BE2C (cell line): ENCODE measurements around the gene MEGF8.

Source experiments
- DNase-seq: peaks from one replicate; pipeline ENCODE4 v3.0.0-alpha.2; 2020
- H3K27me3 ChIP-seq: fragments of 250-450 bp; sonication (Bioruptor Pico); 2 replicates; pipeline ENCODE4 v1.5.1; 2020; ENCODE audit warnings: mild to moderate bottlenecking
- H3K36me3 ChIP-seq: fragments of 250-450 bp; sonication (Bioruptor Pico); 2 replicates; pipeline ENCODE4 v1.5.1; 2020; ENCODE audit warnings: mild to moderate bottlenecking
- H3K4me1 ChIP-seq: fragments of 250-450 bp; sonication (Bioruptor Pico); 2 replicates; pipeline ENCODE4 v1.5.1; 2020
- H3K4me3 ChIP-seq: 2 replicates; pipeline ENCODE4 v1.5.1; 2011; ENCODE audit warnings: low read depth, low read length
- H3K9me3 ChIP-seq: fragments of 250-450 bp; sonication (Bioruptor Pico); 2 replicates; pipeline ENCODE4 v1.5.1; 2020
- TF ChIP-seq, protein P1 (sequence below): IDR thresholded peaks from 2 replicates; pipeline ENCODE4 v1.5.1; 2012; ENCODE audit warnings: mild to moderate bottlenecking, low read depth, low read length

The MEGF8 gene

DNA sequence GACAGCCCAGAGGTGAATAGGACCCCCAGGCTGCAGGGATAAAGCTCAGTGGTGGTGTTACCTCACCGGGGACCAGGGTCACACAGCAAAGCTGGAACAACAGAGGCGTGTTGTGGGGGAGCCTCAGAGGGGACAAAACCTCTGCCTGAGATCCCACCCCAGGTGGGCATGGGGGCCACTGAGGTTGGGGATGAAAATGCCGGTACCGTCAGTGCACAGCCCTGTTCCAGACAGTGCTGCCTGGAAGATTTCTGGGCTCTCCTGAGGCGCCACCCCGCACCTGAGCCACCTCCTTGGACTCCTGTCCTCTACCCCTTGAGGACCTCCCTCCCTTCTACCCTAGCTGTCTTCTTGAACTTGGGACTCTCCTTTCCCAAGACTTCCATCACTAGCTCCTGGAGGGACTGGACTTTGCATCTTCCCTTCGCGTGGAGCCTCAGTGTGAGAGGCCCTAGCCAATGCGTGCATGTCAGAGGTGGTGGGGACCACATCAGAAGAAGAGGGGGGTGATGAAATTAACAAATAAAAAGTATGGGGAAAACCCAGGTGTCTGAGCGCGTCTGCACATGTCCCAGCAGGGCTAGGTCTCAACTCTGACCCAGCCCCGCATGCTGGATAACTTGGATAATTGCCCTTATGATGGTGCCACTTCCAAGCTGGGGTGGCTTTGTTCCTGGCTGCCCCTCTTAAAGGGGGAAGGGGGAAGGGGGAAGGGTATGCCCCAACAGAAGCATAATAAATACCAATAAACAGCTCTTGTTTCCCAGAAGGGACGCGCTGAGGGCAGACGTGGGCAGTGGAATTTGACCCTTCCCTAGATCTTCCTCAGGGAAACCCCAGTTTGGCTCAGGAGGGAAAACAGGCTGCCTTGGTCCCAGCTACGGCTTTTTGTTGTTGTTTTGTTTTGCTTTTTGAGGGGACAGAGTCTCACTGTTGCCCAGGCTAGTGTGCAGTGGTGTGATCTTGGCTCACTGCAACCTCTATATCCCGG is 53.1 kb downstream of the MEGF8 start:
- TF ChIP-seq, protein P1, sequence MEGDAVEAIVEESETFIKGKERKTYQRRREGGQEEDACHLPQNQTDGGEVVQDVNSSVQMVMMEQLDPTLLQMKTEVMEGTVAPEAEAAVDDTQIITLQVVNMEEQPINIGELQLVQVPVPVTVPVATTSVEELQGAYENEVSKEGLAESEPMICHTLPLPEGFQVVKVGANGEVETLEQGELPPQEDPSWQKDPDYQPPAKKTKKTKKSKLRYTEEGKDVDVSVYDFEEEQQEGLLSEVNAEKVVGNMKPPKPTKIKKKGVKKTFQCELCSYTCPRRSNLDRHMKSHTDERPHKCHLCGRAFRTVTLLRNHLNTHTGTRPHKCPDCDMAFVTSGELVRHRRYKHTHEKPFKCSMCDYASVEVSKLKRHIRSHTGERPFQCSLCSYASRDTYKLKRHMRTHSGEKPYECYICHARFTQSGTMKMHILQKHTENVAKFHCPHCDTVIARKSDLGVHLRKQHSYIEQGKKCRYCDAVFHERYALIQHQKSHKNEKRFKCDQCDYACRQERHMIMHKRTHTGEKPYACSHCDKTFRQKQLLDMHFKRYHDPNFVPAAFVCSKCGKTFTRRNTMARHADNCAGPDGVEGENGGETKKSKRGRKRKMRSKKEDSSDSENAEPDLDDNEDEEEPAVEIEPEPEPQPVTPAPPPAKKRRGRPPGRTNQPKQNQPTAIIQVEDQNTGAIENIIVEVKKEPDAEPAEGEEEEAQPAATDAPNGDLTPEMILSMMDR, result no peak
- H3K4me1 ChIP-seq, result no peaks in the 10 kb centered on the region
- H3K4me3 ChIP-seq, result no peak overlapping the region
- H3K36me3 ChIP-seq, result peaks cover 3% of the 10 kb centered on the region
- H3K27me3 ChIP-seq, result peaks cover 13% of the 10 kb centered on the region
- DNase-seq, result no peak
- no peaks in the 10 kb centered on the region; the same call in 1 of the 2 replicates for H3K9me3 ChIP-seq

DNA sequence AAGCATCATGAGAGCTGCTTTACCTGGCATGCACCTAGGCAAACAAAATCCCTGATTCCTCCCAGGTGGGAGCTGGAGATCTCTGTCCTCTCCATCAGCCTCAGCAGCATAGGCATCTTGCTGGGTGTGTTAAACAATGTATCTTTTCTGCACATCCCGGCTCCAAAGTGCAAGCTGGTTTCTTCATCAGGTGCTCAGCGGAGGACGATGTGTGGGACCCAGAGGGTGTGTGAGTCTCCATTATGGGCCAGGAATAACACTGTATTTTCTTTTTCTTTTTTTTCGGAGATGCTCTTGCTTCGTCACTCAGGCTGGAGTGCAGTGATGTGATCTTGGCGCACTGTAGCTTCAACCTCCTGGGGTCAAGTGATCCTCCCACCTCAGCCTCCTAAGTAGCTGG is 54.7 kb downstream of the MEGF8 start:
- TF ChIP-seq, protein P1, result no peak
- no peaks in the 10 kb centered on the region for H3K4me1 ChIP-seq
- H3K4me3 ChIP-seq, result no peak overlapping the region
- peaks cover 13% of the 10 kb centered on the region for H3K27me3 ChIP-seq
- H3K9me3 ChIP-seq, result no peaks in the 10 kb centered on the region; the same call in 1 of the 2 replicates
- DNase-seq, result no peak
- no peaks in the 10 kb centered on the region; the same call in 1 of the 2 replicates for H3K36me3 ChIP-seq

DNA sequence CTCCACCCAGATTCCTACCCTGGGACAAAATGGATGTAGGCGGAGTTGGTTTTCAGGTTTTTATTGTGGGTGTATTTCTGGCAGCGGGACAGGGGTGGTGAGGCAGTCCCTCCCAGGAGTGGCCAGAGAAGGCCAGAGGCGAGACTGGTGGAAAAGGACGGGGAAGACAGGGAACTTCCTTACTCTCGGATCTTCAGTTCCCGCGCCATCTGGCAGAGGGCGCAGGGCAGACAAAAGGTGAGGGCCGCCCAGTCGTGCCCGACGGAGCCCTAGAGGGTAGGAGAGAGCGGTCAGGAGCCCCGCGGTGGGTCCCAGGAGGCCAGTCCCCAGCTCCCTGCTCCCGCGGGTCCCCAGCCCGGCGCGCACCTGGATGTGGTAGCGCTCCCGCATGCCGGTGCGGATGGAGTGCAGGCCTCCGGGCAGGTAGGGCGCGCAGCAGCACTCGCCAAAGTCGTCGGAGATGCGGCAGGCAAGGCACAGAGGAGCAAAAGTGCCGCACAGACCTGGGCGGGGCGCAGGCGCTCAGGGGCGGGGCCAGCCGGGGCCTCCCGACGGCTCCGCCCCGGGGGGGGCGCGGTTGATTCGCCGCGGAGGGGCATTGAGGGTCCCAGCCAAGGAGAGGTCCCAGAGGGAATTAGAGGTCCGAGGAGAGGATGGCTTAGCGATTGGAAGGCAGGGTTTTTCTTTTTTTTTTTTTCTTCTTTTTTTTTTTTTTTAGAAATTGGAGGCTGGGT is 61.7 kb downstream of the MEGF8 start:
- Histone ChIP-seq H3K36me3 (no peaks in the 10 kb centered on the region), H3K9me3 (no peaks in the 10 kb centered on the region), H3K4me3 (peak overlapping the region; percentile 60), H3K4me1 (no peaks in the 10 kb centered on the region), H3K27me3 (peaks cover 10% of the 10 kb centered on the region)
- DNase-seq, result peak; percentile 80
- TF ChIP-seq, protein P1, result peak; percentile 64

DNA sequence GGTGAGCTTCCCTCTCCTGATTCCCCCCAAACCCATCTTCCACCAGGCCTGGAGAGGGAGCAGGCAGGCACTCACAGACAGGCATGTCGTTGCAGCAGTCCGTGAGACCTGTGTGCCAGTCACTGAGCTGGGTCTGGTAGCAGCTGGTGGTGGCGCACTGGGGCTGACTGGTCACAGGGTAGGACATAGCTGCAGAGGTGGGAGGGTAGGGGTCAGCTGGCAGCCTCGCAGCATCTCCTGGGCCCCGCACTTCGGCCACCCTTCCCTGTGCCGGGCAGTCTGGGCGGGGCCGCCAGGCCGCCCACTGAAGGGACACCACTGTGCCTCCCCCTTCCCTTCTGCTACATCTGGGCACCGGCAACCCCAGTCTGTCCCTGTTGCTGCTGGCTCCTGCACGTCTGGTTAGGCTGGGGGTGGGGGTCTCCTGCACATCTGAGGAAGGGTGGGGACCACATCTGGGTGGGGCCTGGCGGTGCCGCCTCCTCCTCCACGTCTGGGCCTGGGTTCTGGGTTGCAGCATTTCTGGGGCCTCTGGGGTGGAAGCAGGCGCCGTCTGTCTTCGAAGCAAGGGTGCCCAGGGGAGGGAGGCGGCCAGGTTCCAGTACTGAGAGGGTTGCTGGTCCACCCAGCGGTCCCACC is 63.5 kb downstream of the MEGF8 start:
- no peak for DNase-seq
- no peak overlapping the region for H3K4me3 ChIP-seq

DNA sequence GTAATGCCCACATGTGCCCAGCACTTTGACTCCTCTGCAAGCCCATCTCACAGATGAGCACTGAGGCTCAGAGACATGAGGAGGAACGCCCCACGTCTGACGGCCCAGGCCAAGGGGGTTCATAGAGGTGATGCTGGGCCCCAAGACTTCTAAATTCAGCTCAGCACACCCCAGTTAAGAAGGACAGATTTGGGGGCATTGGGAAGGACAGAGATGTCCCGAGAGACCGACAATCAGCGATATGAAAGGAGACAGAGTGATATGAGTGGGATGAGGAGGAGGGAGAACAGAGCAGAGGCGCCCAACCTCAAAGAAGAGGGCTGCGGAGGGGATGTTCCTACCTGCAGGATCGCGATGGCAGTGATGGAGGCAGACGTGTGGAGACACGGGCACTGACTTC is 64.5 kb downstream of the MEGF8 start, which contains the start of gene CNFN:
Gene CNFN (minus strand): TSS at position 399 of the 400 bp plus-strand sequence. CDS start 1,260 bp downstream, outside the sequence.
- Histone ChIP-seq H3K4me1 (no peaks in the 10 kb centered on the region), H3K27me3 (peaks cover 10% of the 10 kb centered on the region), H3K36me3 (no peaks in the 10 kb centered on the region), H3K4me3 (no peak within 1 kb of the TSS), H3K9me3 (no peaks in the 10 kb centered on the region)
- no peak for DNase-seq
- TF ChIP-seq, protein P1, result no peak

More for the DNA sequence above, 63.5 kb downstream of the MEGF8 start:
- Histone ChIP-seq H3K36me3 (no peaks in the 10 kb centered on the region), H3K27me3 (peaks cover 10% of the 10 kb centered on the region), H3K9me3 (no peaks in the 10 kb centered on the region), H3K4me1 (no peaks in the 10 kb centered on the region)
- TF ChIP-seq, protein P1, result no peak
